ENCODE measurements around the gene CCDC102A. TPM values are rescaled to one million over a fixed set of nuclear protein-coding genes. Genes with fewer than 3 reads are reported as not detected.
A peak's percentile ranks its signal among the peaks of the same experiment; 100 is the strongest.

Gene CCDC102A
- total and polyA plus RNA-seq, 2 of the 13 experiments (the other 11 are each of a cell fraction or from before 2014, with no cell fraction given), result 2.1 to 2.8 TPM

DNA sequence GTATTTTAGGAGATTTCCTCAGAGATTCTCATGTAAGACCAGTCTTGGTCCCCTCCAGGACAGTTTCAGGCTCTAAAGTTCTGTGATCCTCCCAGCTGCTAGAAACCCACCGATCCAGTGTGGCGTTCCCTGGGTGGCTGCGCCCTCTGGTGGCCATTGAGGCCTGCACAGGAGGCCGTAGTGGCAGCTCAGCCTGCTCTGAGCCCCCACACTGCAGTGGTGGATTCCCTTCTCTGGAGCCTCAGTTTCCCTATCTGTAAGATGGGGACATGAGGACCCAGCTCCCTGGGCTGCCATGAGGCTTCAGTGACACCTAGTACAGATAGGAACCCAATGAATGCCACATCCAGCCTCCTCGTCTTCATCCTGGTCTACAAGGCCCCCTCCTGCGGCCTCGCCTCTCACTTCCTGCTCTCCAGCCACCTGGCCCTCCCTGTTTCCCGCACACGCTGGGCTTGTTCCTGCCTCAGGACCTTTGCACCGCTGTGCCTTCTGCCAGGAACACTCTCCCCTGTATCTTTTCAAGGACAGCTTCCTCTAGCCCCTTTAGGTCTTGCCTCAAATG lies 16.5 kb downstream of the CCDC102A start (continued):
- TF ChIP-seq, protein P1, sequence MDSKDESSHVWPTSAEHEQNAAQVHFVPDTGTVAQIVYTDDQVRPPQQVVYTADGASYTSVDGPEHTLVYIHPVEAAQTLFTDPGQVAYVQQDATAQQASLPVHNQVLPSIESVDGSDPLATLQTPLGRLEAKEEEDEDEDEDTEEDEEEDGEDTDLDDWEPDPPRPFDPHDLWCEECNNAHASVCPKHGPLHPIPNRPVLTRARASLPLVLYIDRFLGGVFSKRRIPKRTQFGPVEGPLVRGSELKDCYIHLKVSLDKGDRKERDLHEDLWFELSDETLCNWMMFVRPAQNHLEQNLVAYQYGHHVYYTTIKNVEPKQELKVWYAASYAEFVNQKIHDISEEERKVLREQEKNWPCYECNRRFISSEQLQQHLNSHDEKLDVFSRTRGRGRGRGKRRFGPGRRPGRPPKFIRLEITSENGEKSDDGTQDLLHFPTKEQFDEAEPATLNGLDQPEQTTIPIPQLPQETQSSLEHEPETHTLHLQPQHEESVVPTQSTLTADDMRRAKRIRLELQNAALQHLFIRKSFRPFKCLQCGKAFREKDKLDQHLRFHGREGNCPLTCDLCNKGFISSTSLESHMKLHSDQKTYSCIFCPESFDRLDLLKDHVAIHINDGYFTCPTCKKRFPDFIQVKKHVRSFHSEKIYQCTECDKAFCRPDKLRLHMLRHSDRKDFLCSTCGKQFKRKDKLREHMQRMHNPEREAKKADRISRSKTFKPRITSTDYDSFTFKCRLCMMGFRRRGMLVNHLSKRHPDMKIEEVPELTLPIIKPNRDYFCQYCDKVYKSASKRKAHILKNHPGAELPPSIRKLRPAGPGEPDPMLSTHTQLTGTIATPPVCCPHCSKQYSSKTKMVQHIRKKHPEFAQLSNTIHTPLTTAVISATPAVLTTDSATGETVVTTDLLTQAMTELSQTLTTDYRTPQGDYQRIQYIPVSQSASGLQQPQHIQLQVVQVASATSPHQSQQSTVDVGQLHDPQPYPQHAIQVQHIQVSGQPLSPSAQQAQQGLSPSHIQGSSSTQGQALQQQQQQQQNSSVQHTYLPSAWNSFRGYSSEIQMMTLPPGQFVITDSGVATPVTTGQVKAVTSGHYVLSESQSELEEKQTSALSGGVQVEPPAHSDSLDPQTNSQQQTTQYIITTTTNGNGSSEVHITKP (CRISPR knock-in tag; IDR thresholded peaks at IDR 0.05; ENCODE audit: low read depth), result no peak
- TF ChIP-seq ZFAT (CRISPR knock-in tag; conservative IDR thresholded peaks at IDR 0.05) (no peak), TRIM24 (CRISPR knock-in tag; IDR thresholded peaks at IDR 0.05) (no peak), MIER2 (CRISPR knock-in tag; IDR thresholded peaks at IDR 0.05) (no peak), EP300 (IDR thresholded peaks at IDR 0.05; ENCODE audit: low read depth in 2 of 2, low read length in 2 of 2) (no peak), EP300 (CRISPR knock-in tag; IDR thresholded peaks at IDR 0.05; ENCODE audit: borderline replicate concordance) (no peak), RAD21 (CRISPR knock-in tag; IDR thresholded peaks at IDR 0.05) (peak; percentile 99), AKAP8 (CRISPR knock-in tag; IDR thresholded peaks at IDR 0.05) (no peak), SIN3B (IDR thresholded peaks at IDR 0.05; ENCODE audit: low read length) (peak; percentile 61; the same call in 1 of the 2 replicates), SAP130 (CRISPR knock-in tag; IDR thresholded peaks at IDR 0.05; ENCODE audit: low read depth) (peak; percentile 53), NFIB (CRISPR knock-in tag; IDR thresholded peaks at IDR 0.05; ENCODE audit: borderline replicate concordance) (no peak), ZSCAN30 (CRISPR knock-in tag; IDR thresholded peaks at IDR 0.05) (no peak)
- TF ChIP-seq, protein P2, sequence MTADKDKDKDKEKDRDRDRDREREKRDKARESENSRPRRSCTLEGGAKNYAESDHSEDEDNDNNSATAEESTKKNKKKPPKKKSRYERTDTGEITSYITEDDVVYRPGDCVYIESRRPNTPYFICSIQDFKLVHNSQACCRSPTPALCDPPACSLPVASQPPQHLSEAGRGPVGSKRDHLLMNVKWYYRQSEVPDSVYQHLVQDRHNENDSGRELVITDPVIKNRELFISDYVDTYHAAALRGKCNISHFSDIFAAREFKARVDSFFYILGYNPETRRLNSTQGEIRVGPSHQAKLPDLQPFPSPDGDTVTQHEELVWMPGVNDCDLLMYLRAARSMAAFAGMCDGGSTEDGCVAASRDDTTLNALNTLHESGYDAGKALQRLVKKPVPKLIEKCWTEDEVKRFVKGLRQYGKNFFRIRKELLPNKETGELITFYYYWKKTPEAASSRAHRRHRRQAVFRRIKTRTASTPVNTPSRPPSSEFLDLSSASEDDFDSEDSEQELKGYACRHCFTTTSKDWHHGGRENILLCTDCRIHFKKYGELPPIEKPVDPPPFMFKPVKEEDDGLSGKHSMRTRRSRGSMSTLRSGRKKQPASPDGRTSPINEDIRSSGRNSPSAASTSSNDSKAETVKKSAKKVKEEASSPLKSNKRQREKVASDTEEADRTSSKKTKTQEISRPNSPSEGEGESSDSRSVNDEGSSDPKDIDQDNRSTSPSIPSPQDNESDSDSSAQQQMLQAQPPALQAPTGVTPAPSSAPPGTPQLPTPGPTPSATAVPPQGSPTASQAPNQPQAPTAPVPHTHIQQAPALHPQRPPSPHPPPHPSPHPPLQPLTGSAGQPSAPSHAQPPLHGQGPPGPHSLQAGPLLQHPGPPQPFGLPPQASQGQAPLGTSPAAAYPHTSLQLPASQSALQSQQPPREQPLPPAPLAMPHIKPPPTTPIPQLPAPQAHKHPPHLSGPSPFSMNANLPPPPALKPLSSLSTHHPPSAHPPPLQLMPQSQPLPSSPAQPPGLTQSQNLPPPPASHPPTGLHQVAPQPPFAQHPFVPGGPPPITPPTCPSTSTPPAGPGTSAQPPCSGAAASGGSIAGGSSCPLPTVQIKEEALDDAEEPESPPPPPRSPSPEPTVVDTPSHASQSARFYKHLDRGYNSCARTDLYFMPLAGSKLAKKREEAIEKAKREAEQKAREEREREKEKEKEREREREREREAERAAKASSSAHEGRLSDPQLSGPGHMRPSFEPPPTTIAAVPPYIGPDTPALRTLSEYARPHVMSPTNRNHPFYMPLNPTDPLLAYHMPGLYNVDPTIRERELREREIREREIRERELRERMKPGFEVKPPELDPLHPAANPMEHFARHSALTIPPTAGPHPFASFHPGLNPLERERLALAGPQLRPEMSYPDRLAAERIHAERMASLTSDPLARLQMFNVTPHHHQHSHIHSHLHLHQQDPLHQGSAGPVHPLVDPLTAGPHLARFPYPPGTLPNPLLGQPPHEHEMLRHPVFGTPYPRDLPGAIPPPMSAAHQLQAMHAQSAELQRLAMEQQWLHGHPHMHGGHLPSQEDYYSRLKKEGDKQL (CRISPR knock-in tag; IDR thresholded peaks at IDR 0.05; ENCODE audit: low read depth), result no peak
- TF ChIP-seq, protein P3, sequence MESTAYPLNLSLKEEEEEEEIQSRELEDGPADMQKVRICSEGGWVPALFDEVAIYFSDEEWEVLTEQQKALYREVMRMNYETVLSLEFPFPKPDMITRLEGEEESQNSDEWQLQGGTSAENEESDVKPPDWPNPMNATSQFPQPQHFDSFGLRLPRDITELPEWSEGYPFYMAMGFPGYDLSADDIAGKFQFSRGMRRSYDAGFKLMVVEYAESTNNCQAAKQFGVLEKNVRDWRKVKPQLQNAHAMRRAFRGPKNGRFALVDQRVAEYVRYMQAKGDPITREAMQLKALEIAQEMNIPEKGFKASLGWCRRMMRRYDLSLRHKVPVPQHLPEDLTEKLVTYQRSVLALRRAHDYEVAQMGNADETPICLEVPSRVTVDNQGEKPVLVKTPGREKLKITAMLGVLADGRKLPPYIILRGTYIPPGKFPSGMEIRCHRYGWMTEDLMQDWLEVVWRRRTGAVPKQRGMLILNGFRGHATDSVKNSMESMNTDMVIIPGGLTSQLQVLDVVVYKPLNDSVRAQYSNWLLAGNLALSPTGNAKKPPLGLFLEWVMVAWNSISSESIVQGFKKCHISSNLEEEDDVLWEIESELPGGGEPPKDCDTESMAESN (CRISPR knock-in tag; conservative IDR thresholded peaks at IDR 0.05), result peak; percentile 63; the same call in 1 of the 2 replicates
- TF ChIP-seq, protein P4, sequence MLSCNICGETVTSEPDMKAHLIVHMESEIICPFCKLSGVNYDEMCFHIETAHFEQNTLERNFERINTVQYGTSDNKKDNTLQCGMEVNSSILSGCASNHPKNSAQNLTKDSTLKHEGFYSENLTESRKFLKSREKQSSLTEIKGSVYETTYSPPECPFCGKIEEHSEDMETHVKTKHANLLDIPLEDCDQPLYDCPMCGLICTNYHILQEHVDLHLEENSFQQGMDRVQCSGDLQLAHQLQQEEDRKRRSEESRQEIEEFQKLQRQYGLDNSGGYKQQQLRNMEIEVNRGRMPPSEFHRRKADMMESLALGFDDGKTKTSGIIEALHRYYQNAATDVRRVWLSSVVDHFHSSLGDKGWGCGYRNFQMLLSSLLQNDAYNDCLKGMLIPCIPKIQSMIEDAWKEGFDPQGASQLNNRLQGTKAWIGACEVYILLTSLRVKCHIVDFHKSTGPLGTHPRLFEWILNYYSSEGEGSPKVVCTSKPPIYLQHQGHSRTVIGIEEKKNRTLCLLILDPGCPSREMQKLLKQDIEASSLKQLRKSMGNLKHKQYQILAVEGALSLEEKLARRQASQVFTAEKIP (CRISPR knock-in tag; IDR thresholded peaks at IDR 0.05; ENCODE audit: borderline replicate concordance), result no peak

Measured in HepG2 (cell line).